Stimulated activated CD4-positive, alpha-beta T cell treated with anti-CD3 and anti-CD28 coated beads, Interleukin-4, amount 100 ng/mL, for 48 hours (primary cell): ENCODE measurements around the gene TNFRSF6B.
"Not testable (repeated sequence)": the region's sequence is repeated elsewhere in the genome, so short reads cannot be mapped to it uniquely, and the experiment has no call there.

ENCODE experiments used
- DNase-seq, 2 donors: peaks; one replicate each; pipeline ENCODE4 v3.0.0-alpha.2; 2020; ENCODE audit warnings: low read depth in 2 of 2

The TNFRSF6B gene

GRCh38 chr20:63662813-63663189 lies 33.7 kb upstream of the TNFRSF6B start:
- DNase-seq = no peak

GRCh38 chr20:63663332-63664066 lies 33.0 kb upstream of the TNFRSF6B start:
- DNase-seq = no peak

- DNase-seq = no peak
These were observed 32.2 kb upstream of the TNFRSF6B start for GRCh38 chr20:63664143-63664851.

- no peak for DNase-seq
These were observed 31.4 kb upstream of the TNFRSF6B start for GRCh38 chr20:63664861-63665594.

GRCh38 chr20:63665708-63666107 lies 30.7 kb upstream of the TNFRSF6B start:
- DNase-seq = no peak

- DNase-seq = no peak
These were observed 28.6 kb upstream of the TNFRSF6B start for GRCh38 chr20:63667858-63668257.

GRCh38 chr20:63668351-63668750 lies 28.1 kb upstream of the TNFRSF6B start:
- no peak for DNase-seq

GRCh38 chr20:63671695-63672094 lies 24.8 kb upstream of the TNFRSF6B start:
- not testable (repeated sequence) for DNase-seq

GRCh38 chr20:63672666-63673065 lies 23.8 kb upstream of the TNFRSF6B start:
- DNase-seq = no peak

GRCh38 chr20:63673951-63674350 lies 22.5 kb upstream of the TNFRSF6B start:
- no peak for DNase-seq

GRCh38 chr20:63675681-63676368 lies 20.6 kb upstream of the TNFRSF6B start:
- no peak for DNase-seq

- no peak for DNase-seq
These were observed 18.4 kb upstream of the TNFRSF6B start for GRCh38 chr20:63678071-63678470.

- no peak for DNase-seq
These were observed 17.6 kb upstream of the TNFRSF6B start for GRCh38 chr20:63678667-63679465.

GRCh38 chr20:63679799-63680305 lies 16.6 kb upstream of the TNFRSF6B start:
- DNase-seq = no peak

- no peak for DNase-seq
These were observed 16.0 kb upstream of the TNFRSF6B start for GRCh38 chr20:63680427-63680826.

- no peak for DNase-seq
These were observed 15.4 kb upstream of the TNFRSF6B start for GRCh38 chr20:63680857-63681608.

- DNase-seq = no peak
These were observed 14.8 kb upstream of the TNFRSF6B start for GRCh38 chr20:63681609-63682142.

- no peak for DNase-seq
These were observed 13.9 kb upstream of the TNFRSF6B start for GRCh38 chr20:63682384-63683139.
